Smooth muscle cell of trachea (primary cell): ENCODE results near the gene SCARF2. TPM values are rescaled to one million over a fixed set of nuclear protein-coding genes. Genes with fewer than 3 reads are reported as not detected.

Experiments
- total RNA-seq: library from RNA; depleted of rRNA; stranded (reverse); fragments of >200 nt; gene quantifications from 2 replicates; pipeline ENCODE4 v1.2.1, GENCODE V29; 2014

The SCARF2 gene
- total RNA-seq: 25.2 and 38.2 TPM in 2 replicates

GRCh38 chr22:20437613-20438426, at the start of gene SCARF2:
TSS of gene SCARF2 (minus strand) at chr22:20437825. CDS start at chr22:20437754, 71 bp downstream.

DNA sequence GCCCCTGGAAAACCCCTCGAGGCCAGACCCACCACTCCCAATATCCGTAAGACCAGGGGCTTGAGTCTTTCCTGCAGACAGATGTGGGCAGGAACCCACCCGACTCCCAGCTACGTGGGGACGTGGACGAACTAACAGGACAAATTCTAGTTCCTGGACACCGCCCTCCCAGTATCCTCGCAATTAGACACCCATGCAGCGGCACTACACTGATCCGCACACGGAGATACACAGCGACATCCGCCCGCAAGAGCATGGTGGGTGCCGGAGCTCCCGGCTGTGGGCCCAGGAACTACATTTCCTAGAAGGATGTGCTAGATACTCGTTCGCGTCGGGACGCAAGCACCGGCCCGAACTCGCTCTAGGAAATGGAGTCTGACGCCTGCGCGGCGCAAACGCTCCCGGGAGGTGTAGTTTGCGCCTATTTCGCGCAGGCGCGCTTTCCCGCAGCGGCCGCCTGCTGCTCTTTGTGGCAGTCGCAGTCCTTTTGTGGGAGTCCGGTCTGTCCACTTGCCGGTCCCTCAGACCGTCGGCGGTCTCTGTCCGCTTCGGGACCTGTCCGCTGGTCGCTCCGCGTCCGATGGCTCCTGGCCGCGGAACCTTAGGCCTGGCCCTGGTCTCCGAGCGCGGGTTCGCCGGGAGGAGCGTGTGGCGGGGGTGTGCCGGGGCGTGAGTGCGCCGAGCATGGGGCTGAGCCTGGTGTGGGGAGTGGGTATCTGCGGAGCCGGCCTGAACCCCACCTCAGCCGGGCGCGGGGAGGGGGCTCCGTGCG, 43.7 kb downstream of the SCARF2 start, which contains the start of gene ZNF74:
TSS of gene ZNF74 (plus strand) at position 447 of the 772 bp plus-strand sequence. CDS start 478 bp downstream, outside the sequence.

Other genes with a start within 250 kb of the SCARF2 start
- gene RTN4R, start 169.5 kb downstream of the SCARF2 start, total RNA-seq: 0.15 and 0.33 TPM in 2 replicates
- 63.5 and 74.2 TPM in 2 replicates for gene DGCR6L, start 117.8 kb downstream of the SCARF2 start, total RNA-seq
- gene ZNF74, start 43.7 kb downstream of the SCARF2 start, total RNA-seq: 11.8 and 18.4 TPM in 2 replicates
- 30.1 and 51.1 TPM in 2 replicates for gene KLHL22, start 58.0 kb upstream of the SCARF2 start, total RNA-seq
- gene MED15, start 69.8 kb upstream of the SCARF2 start, total RNA-seq: 39.0 and 39.4 TPM in 2 replicates